Peyer's patch (tissue), 4 donors: Measurements from ENCODE around the gene PTPRN.

ENCODE experiments used
- POLR2A ChIP-seq, 2 donors: fragments of 450-650 bp; IDR thresholded peaks; one replicate each; pipeline ENCODE4 v1.5.1; 2017; ENCODE audit warnings: antibody characterized with exemption in 2 of 2, mild to moderate bottlenecking in 2 of 2, moderate library complexity in 2 of 2
- TF ChIP-seq, protein P1 (sequence below), 6 experiments: fragments of 450-650 bp in 4 of 6; fragments of 200-600 bp in 2 of 6; sonication (generic) in 1 of 6; IDR thresholded peaks; one replicate each; pipeline ENCODE4 v1.5.1; 2017 to 2019; ENCODE audit warnings: antibody characterized with exemption in 6 of 6, mild to moderate bottlenecking in 3 of 6, moderate library complexity in 1 of 6

DNA sequence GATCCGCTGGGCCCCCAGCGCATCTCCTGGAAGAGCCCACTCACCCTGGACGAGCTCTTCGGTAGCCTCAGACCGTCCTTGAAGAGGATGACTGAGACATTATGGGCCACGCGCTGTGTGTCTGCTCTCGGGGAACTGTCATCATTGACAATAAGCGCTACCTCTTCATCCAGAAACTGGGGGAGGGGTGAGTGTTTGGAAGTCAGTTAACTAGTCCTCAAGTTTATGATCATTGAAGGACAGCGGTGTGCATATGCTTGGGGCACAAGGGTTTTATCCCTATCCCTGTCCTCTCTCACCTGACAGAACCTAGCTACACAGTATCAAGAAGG, 63.3 kb downstream of the PTPRN start:
- TF ChIP-seq, protein P1, sequence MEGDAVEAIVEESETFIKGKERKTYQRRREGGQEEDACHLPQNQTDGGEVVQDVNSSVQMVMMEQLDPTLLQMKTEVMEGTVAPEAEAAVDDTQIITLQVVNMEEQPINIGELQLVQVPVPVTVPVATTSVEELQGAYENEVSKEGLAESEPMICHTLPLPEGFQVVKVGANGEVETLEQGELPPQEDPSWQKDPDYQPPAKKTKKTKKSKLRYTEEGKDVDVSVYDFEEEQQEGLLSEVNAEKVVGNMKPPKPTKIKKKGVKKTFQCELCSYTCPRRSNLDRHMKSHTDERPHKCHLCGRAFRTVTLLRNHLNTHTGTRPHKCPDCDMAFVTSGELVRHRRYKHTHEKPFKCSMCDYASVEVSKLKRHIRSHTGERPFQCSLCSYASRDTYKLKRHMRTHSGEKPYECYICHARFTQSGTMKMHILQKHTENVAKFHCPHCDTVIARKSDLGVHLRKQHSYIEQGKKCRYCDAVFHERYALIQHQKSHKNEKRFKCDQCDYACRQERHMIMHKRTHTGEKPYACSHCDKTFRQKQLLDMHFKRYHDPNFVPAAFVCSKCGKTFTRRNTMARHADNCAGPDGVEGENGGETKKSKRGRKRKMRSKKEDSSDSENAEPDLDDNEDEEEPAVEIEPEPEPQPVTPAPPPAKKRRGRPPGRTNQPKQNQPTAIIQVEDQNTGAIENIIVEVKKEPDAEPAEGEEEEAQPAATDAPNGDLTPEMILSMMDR (IDR thresholded peaks at IDR 0.05): no peak
- no peak for TF ChIP-seq POLR2A (IDR thresholded peaks at IDR 0.05)
